GM23338 (cell line): Measurements from ENCODE around the gene KAT2A.

Source experiments
- CREB1 ChIP-seq: fragments of 250-450 bp; sonication (Bioruptor Pico); IDR thresholded peaks from 2 replicates; pipeline ENCODE4 v1.5.0; 2020; ENCODE audit warnings: low read depth, mild to moderate bottlenecking, moderate library complexity
- EZH2 ChIP-seq: fragments of 200-600 bp; sonication (generic); IDR thresholded peaks from one replicate; pipeline ENCODE4 v1.8.0; 2017; ENCODE audit warnings: antibody characterized with exemption, mild to moderate bottlenecking, low read depth; ENCODE audit not compliant: unreplicated experiment
- POLR2AphosphoS5 ChIP-seq: IDR thresholded peaks from 2 replicates; pipeline ENCODE4 v1.6.1; 2016; ENCODE audit warnings: antibody characterized with exemption, low read depth
- ZNF331 ChIP-seq: fragments of 250-450 bp; sonication (Bioruptor Pico); IDR thresholded peaks from 2 replicates; pipeline ENCODE4 v1.5.0; 2020; ENCODE audit warnings: low read depth, mild to moderate bottlenecking, moderate library complexity
- TF ChIP-seq, protein P1 (sequence below), 2 experiments: fragments of 200-600 bp in 1 of 2; sonication (generic) in 1 of 2; conservative IDR thresholded peaks; 2 replicates each; pipeline versions ENCODE4 v1.5.1 to v1.6.1; 2016 to 2017; ENCODE audit warnings: antibody characterized with exemption in 2 of 2, low read depth in 2 of 2, mild to moderate bottlenecking in 2 of 2, moderate library complexity in 1 of 2
- TF ChIP-seq, protein P2 (sequence below): fragments of 250-450 bp; sonication (Bioruptor Pico); IDR thresholded peaks from 2 replicates; pipeline ENCODE4 v1.5.0; 2020; ENCODE audit warnings: mild to moderate bottlenecking, moderate library complexity
- TF ChIP-seq, protein P3 (sequence below): IDR thresholded peaks from one replicate; pipeline ENCODE4 v1.6.1; 2018; ENCODE audit warnings: antibody characterized with exemption; ENCODE audit not compliant: unreplicated experiment
- TF ChIP-seq, protein P4 (sequence below): IDR thresholded peaks from 2 replicates; pipeline ENCODE4 v1.6.1; 2016; ENCODE audit warnings: antibody characterized with exemption

DNA sequence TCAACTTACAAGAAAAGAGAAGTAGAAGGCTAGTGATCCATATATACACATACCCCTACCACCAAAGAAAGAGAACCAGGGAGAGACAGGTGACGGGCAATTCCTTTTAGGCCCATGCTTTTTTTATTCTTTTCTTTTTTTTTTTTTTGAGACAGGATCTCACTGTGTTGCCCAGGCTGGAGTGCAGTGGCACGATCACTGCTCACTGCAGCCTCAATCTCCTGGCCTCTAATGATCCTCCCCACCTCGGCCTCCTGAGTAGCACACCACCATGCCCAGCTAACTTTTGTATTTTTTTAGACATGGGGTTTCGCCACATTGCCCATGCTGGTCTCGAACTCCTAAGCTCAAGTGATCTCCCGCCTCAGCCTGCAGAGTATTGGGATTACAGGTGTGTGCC lies 6.2 kb upstream of the KAT2A start:
- TF ChIP-seq, protein P1, sequence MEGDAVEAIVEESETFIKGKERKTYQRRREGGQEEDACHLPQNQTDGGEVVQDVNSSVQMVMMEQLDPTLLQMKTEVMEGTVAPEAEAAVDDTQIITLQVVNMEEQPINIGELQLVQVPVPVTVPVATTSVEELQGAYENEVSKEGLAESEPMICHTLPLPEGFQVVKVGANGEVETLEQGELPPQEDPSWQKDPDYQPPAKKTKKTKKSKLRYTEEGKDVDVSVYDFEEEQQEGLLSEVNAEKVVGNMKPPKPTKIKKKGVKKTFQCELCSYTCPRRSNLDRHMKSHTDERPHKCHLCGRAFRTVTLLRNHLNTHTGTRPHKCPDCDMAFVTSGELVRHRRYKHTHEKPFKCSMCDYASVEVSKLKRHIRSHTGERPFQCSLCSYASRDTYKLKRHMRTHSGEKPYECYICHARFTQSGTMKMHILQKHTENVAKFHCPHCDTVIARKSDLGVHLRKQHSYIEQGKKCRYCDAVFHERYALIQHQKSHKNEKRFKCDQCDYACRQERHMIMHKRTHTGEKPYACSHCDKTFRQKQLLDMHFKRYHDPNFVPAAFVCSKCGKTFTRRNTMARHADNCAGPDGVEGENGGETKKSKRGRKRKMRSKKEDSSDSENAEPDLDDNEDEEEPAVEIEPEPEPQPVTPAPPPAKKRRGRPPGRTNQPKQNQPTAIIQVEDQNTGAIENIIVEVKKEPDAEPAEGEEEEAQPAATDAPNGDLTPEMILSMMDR (conservative IDR thresholded peaks at IDR 0.05; ENCODE audit: low read depth in 2 of 2): no peak
- TF ChIP-seq EZH2 (no peak), POLR2AphosphoS5 (no peak), CREB1 (no peak), ZNF331 (CRISPR knock-in tag) (no peak)
- TF ChIP-seq, protein P2, sequence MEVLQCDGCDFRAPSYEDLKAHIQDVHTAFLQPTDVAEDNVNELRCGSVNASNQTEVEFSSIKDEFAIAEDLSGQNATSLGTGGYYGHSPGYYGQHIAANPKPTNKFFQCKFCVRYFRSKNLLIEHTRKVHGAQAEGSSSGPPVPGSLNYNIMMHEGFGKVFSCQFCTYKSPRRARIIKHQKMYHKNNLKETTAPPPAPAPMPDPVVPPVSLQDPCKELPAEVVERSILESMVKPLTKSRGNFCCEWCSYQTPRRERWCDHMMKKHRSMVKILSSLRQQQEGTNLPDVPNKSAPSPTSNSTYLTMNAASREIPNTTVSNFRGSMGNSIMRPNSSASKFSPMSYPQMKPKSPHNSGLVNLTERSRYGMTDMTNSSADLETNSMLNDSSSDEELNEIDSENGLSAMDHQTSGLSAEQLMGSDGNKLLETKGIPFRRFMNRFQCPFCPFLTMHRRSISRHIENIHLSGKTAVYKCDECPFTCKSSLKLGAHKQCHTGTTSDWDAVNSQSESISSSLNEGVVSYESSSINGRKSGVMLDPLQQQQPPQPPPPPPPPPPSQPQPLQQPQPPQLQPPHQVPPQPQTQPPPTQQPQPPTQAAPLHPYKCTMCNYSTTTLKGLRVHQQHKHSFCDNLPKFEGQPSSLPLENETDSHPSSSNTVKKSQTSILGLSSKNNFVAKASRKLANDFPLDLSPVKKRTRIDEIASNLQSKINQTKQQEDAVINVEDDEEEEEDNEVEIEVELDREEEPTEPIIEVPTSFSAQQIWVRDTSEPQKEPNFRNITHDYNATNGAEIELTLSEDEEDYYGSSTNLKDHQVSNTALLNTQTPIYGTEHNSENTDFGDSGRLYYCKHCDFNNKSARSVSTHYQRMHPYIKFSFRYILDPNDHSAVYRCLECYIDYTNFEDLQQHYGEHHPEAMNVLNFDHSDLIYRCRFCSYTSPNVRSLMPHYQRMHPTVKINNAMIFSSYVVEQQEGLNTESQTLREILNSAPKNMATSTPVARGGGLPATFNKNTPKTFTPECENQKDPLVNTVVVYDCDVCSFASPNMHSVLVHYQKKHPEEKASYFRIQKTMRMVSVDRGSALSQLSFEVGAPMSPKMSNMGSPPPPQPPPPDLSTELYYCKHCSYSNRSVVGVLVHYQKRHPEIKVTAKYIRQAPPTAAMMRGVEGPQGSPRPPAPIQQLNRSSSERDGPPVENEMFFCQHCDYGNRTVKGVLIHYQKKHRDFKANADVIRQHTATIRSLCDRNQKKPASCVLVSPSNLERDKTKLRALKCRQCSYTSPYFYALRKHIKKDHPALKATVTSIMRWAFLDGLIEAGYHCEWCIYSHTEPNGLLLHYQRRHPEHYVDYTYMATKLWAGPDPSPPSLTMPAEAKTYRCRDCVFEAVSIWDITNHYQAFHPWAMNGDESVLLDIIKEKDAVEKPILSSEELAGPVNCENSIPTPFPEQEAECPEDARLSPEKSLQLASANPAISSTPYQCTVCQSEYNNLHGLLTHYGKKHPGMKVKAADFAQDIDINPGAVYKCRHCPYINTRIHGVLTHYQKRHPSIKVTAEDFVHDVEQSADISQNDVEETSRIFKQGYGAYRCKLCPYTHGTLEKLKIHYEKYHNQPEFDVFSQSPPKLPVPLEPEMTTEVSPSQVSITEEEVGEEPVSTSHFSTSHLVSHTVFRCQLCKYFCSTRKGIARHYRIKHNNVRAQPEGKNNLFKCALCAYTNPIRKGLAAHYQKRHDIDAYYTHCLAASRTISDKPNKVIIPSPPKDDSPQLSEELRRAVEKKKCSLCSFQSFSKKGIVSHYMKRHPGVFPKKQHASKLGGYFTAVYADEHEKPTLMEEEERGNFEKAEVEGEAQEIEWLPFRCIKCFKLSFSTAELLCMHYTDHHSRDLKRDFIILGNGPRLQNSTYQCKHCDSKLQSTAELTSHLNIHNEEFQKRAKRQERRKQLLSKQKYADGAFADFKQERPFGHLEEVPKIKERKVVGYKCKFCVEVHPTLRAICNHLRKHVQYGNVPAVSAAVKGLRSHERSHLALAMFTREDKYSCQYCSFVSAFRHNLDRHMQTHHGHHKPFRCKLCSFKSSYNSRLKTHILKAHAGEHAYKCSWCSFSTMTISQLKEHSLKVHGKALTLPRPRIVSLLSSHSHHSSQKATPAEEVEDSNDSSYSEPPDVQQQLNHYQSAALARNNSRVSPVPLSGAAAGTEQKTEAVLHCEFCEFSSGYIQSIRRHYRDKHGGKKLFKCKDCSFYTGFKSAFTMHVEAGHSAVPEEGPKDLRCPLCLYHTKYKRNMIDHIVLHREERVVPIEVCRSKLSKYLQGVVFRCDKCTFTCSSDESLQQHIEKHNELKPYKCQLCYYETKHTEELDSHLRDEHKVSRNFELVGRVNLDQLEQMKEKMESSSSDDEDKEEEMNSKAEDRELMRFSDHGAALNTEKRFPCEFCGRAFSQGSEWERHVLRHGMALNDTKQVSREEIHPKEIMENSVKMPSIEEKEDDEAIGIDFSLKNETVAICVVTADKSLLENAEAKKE (CRISPR knock-in tag): no peak
- TF ChIP-seq, protein P3, sequence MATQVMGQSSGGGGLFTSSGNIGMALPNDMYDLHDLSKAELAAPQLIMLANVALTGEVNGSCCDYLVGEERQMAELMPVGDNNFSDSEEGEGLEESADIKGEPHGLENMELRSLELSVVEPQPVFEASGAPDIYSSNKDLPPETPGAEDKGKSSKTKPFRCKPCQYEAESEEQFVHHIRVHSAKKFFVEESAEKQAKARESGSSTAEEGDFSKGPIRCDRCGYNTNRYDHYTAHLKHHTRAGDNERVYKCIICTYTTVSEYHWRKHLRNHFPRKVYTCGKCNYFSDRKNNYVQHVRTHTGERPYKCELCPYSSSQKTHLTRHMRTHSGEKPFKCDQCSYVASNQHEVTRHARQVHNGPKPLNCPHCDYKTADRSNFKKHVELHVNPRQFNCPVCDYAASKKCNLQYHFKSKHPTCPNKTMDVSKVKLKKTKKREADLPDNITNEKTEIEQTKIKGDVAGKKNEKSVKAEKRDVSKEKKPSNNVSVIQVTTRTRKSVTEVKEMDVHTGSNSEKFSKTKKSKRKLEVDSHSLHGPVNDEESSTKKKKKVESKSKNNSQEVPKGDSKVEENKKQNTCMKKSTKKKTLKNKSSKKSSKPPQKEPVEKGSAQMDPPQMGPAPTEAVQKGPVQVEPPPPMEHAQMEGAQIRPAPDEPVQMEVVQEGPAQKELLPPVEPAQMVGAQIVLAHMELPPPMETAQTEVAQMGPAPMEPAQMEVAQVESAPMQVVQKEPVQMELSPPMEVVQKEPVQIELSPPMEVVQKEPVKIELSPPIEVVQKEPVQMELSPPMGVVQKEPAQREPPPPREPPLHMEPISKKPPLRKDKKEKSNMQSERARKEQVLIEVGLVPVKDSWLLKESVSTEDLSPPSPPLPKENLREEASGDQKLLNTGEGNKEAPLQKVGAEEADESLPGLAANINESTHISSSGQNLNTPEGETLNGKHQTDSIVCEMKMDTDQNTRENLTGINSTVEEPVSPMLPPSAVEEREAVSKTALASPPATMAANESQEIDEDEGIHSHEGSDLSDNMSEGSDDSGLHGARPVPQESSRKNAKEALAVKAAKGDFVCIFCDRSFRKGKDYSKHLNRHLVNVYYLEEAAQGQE: no peak
- TF ChIP-seq, protein P4, sequence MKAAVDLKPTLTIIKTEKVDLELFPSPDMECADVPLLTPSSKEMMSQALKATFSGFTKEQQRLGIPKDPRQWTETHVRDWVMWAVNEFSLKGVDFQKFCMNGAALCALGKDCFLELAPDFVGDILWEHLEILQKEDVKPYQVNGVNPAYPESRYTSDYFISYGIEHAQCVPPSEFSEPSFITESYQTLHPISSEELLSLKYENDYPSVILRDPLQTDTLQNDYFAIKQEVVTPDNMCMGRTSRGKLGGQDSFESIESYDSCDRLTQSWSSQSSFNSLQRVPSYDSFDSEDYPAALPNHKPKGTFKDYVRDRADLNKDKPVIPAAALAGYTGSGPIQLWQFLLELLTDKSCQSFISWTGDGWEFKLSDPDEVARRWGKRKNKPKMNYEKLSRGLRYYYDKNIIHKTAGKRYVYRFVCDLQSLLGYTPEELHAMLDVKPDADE: no peak
